NCI-H1417 treated with DMSO at 0.1 percent for 48 hours (cell line): ENCODE measurements around the gene TAF1B.

Experiments
- DNase-seq: peaks from one replicate; lab custom pipeline; 2025; lab: John Stamatoyannopoulos, UW

TAF1B gene

DNA sequence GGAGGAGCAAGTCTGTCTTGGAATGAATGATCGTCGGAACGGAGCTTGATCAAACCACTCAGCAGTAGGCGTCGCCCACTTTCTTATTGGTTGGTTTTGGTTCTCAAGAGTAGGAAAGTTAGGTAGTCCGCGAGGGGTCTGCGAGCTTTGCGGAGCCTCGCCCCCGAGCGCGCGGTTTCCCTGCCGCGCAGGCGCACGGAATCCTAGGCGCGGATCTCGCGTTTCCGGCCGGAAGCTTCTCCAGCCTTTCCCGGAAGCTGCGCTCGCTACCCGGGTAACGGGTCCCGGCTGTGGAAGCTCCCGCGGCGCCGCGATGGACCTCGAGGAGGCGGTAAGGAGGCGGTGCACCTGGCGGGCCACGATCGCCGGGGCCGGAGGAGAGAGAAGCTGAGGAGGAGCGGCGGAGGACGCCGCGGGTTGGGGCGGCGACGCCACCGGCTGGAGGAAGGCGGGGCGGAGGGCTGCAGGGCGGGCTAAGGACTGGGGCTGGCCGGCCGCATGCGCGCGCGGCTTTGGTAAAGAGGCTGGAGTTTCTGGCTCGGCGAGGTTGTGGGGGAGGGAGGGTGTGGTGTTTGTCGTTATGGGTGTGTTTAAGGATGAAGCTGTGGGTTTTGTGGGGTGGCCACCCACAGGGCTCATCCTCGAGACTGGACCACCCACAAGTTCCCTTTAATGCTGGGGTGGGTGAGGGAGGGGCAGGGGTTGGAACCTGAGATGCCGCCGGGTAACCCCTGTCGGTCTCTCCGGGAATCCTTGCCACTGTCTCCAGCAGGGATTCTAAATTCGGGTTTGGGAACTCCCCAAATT lies at the start of gene TAF1B:
Gene TAF1B, plus strand, starts transcription at position 246 of the 807 bp plus-strand sequence. Its CDS starts 68 bp downstream, at position 314.
- peak; percentile 88 for DNase-seq

DNA sequence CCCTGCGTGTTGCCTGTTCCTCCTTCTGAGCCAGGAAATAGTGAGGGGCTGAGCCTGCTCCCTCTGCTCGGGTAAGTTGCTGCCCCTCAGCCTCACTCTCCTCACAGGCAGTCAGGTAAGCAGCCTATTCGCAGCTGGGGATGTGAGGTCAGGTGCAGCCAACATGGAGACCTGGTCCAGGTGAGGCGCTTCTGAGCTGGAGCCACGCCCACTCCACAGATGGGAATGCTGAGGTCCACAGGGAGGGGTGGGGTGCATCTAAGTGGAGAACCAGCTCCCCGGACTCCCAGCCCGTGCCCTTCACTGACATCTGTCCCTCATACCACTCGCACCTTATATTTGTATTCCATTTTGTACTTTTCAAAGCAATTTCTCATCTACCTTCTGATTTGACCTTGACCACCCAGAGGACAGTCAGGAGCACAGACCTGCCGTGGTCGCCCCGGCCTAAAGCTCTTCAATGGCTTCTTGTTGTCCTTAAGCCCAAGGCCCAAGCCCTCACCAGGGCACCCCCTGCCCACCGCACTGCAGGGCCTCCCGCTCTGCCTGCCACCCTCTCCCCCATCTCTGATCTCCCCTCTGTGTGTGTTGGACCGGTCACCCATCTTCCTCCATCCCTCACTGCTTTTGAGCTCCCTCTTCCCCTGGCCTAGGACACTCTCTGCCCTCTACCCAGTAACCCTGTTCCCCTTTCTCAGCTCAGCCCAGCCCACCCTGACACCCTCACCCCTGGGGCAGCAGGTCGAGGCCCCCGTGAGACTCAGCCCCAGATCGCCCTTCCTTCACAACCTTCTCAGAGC lies 49.2 kb upstream of the TAF1B start:
- no peak for DNase-seq

DNA sequence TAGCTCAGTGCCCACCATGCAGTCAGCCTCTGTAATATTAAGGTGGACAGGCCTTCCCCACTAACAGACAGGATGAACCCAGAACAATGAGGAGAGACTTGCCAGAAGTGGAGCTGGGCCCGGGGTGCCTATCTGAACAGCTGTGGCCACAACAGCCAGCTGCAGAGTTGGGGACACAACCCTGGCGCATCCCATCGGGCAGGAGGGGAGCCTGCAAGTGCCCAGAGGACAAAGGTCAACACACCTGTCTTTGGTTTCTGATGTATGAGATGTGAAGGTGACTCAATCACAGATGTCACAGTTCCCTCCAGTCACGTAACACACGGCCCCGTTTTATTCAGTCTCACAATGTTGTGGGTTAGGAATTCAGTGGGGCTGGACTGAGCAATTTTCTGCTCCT lies 48.2 kb upstream of the TAF1B start:
- DNase-seq, result no peak

- DNase-seq, result no peak
Measured at GRCh38 chr2:9796056-9797010, 46.9 kb upstream of the TAF1B start.

- DNase-seq, result no peak
Measured at GRCh38 chr2:9797086-9797485, 46.2 kb upstream of the TAF1B start.

- DNase-seq, result no peak
Measured at GRCh38 chr2:9797681-9798556, 45.4 kb upstream of the TAF1B start.

DNA sequence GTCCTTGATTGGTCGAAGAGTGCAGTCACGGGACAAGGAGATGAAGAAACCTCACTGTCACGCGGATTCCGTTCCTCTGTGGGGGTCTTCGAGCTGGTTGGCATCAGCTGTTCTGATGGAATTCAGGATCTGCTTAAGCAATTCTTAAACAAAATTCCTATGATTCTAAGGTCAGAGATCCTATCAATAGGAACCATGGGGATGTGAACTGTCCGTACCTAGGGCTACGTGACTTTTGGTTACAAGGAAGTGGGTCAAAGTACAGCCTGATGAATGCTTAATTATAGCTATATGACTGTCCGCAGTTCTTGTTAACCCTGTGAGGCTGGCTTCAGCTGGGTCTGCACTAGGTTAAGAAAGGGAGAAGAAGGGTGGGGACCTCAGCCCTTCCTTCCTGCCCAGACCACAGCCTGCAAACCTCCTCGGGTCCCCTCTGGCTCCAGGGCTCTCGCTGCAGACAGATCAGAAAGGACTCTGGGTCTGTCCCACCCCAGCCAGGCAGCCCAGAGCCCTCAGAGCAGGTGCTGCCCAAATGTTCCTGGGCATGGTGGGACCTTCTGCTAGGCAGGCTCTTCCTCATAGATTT lies 44.2 kb upstream of the TAF1B start:
- no peak for DNase-seq

GRCh38 chr2:9799729-9800632 lies 43.3 kb upstream of the TAF1B start:
- DNase-seq, result peak; percentile 29

DNA sequence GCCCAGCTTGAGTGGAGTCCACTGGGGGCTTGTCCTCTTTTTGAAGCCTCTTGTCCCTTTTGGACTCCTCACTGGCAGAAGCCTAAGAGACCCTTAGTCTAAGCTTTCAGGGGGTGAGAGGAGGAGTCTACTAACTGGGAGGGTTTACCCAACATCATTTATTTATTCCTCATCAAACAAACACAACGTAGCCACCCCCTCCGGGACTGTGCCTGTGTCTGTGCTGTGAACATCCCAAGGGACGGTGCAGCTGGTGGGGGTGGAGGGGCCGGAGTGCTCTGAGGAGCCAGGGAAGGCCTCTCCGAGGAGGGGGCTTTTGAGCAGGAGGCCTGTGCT lies 42.7 kb upstream of the TAF1B start:
- no peak for DNase-seq

DNA sequence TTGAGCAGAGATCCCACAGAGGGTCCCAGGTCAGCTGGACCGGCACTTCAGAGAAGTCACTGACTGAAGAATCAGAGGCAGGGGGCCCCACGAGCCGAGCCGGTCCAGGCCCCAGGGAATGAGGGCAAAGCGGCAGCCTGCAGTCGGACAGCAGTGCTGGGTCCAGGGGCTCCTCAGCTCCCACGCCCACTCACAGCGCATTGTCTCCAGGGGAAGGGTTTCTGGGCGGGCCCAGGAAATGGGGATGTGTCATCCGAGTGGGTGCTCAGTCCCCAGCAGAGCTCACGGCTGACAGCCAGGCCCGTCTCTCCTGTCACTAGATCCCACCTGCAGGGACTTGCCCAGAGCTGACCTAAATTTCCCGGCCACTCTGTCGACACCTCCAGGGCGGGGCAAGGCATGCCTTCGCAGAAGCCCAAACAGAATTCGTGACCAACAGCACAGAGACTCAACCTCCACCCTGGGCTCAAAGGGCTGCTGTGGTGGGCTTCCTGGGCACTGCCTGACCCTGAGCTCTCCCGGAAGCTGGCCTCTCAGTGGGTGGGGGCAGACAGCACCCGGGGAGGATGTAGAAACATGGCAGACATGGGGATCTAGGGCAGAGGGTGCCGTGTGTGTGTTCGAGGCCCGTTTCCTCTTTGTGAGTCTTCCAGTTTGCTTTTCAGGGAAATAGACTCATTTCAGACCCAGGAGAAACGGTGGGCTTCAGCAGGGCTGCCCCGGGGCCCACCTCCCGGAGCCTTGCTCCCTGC lies 42.1 kb upstream of the TAF1B start:
- DNase-seq, result no peak

GRCh38 chr2:9802576-9802993 lies 40.7 kb upstream of the TAF1B start:
- no peak for DNase-seq

GRCh38 chr2:9803023-9803805 lies 40.1 kb upstream of the TAF1B start:
- no peak for DNase-seq

DNA sequence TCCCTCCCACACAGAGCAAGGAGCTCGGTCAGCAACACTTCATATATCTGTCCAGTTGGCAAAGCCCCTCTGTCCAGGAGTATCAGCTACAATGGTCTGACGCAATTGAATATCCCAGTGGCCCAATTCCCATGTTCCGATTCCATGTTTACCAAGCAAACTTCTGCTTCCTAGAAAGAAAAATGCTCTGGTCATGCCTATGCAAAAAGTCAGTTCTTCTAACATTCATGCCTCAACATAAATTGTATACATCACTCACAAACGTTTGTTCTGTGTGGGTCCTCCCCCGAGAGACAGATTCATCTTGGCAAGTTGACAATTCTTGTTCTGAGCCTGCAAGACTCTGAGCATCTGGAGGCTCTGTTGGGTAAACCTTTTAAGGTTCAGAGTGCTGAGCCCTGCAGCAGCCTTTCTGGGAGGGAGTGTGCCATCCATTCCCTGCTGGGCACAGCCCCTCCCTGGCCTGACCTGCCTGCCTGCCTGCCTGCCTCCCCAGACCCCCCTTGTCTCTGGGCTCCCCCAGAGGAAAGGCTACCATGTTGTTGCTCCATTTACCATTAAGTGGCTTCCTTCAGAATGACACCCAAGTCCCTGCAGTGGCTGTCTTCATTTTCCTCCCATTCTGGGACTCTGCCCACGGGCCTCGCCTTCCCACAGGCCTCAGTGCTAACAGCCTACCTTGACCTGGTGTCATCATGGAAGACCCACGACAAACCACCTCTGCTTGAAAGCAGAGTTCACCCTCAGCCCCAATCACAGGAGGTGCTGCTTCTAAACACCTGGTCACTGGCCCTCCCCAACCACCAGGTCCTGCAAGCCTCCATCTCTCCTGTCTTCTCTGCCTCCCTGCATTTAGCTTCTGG lies 37.6 kb upstream of the TAF1B start:
- no peak for DNase-seq

- no peak for DNase-seq
Measured at GRCh38 chr2:9806298-9806610, 37.0 kb upstream of the TAF1B start.

DNA sequence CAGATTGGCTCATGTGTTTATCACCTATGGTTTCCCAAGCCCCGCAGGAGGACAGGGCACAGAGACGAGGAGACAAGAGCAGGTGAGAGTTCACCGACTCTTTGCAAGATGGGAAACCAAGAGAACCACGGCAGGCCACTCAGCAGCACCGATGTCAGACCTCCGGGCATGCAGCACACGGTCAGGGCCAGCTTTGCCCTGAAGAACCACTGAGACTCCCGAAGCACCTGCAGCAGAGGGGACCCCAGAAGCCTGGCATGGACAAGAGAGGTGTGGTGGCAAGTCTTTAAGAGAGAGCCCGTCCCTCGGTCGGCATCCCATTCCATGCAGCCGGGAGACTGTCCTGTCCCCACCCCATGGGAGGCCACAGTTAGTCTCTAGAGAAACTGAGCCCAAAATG lies 36.6 kb upstream of the TAF1B start:
- no peak for DNase-seq

DNA sequence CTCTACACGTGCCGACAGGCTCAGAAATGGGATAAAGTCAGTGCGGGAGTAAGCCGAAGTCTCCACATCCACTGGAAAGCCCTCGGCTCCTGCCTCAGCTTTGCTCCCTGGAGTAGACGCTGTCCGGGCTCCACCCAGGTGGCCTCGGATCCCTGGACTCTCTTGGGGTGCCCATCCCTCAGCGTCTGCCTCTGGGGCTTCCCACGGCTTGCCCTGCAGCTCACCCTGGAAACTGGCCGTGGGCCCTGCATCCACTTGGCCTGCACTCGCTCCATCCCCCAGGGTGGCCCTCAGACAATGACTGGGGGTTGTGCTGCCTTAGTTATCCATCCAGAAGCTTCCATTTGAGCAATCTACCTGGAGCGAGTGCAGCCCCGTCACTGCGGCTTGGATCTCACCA lies 36.2 kb upstream of the TAF1B start:
- no peak for DNase-seq

GRCh38 chr2:9807555-9808305 lies 35.5 kb upstream of the TAF1B start:
- DNase-seq, result no peak
